IMR-90 (cell line): ENCODE measurements around the gene MS4A18. TPM values are rescaled to one million over a fixed set of nuclear protein-coding genes. Genes with fewer than 3 reads are reported as not detected.

Experiments used
- ATAC-seq: fragments of 200-7000 bp; cut with Tn5 transposase; 2 replicates; pipeline ENCODE4 v1.9.1; 2020; ENCODE audit warnings: low read depth, mild to moderate bottlenecking, moderate library complexity
- BruUV-seq: library from RNA; stranded (reverse); fragments of 400-500 nt; replicated peaks from 2 replicates; lab custom pipeline; 2021; lab: Mats Ljungman, UMichigan
- CTCF ChIA-PET: fragments of 300-600 bp; formaldehyde crosslinking; extraction: SDS; loops from one replicate; lab custom pipeline; 2021; ENCODE audit warnings: antibody characterized with exemption; lab: Yijun Ruan, JAX
- POLR2A ChIA-PET: fragments of 300-600 bp; sonication (Branson Sonifier 250); formaldehyde crosslinking; loops from one replicate; lab custom pipeline; 2022; ENCODE audit warnings: antibody characterized with exemption; ENCODE audit not compliant: unreplicated experiment; lab: Charles Lee
- DNase-seq: peaks from one replicate; pipeline ENCODE4 v3.0.0; 2013
- H2AFZ ChIP-seq: replicated peaks from 2 replicates; pipeline ENCODE3; 2013; ENCODE audit warnings: low read length, mild to moderate bottlenecking; ENCODE audit not compliant: poor library complexity
- H2AK5ac ChIP-seq: 2 replicates; pipeline ENCODE4 v1.6.1; 2013; ENCODE audit warnings: low read depth, low read length, inconsistent platforms
- H2AK9ac ChIP-seq: replicated peaks from 2 replicates; pipeline ENCODE3; 2013; ENCODE audit warnings: mild to moderate bottlenecking, low read depth, low read length, moderate library complexity; ENCODE audit not compliant: poor library complexity
- H2BK120ac ChIP-seq: 2 replicates; pipeline ENCODE4 v1.6.1; 2013; ENCODE audit warnings: low read depth, low read length, inconsistent platforms
- H2BK15ac ChIP-seq: 3 replicates; pipeline ENCODE4 v1.6.1; 2013; ENCODE audit warnings: low read depth, low read length, inconsistent platforms
- H2BK20ac ChIP-seq: 2 replicates; pipeline ENCODE4 v1.6.1; 2013; ENCODE audit warnings: low read depth, mild to moderate bottlenecking, inconsistent platforms, low read length, moderate library complexity
- H2BK5ac ChIP-seq: 2 replicates; pipeline ENCODE4 v1.6.1; 2013; ENCODE audit warnings: mild to moderate bottlenecking, low read depth, low read length, inconsistent platforms; ENCODE audit not compliant: poor library complexity, severe bottlenecking
- H3K14ac ChIP-seq: replicated peaks from 2 replicates; pipeline ENCODE4 v1.6.1; 2013; ENCODE audit warnings: low read depth, low read length, inconsistent platforms
- H3K18ac ChIP-seq: 2 replicates; pipeline ENCODE4 v1.6.1; 2013; ENCODE audit warnings: low read depth, low read length, control low read depth
- H3K23ac ChIP-seq: 2 replicates; pipeline ENCODE4 v1.6.1; 2013; ENCODE audit warnings: low read depth, low read length, inconsistent platforms
- H3K27ac ChIP-seq: 2 replicates; pipeline ENCODE4 v1.5.1; 2013; ENCODE audit warnings: mild to moderate bottlenecking, control low read depth, low read length; ENCODE audit not compliant: insufficient read depth
- H3K27me3 ChIP-seq: 2 replicates; pipeline ENCODE4 v1.6.1; 2013; ENCODE audit warnings: low read length; ENCODE audit not compliant: control insufficient read depth, insufficient read depth
- H3K36me3 ChIP-seq: 2 replicates; pipeline ENCODE4 v1.6.1; 2013; ENCODE audit warnings: low read length, mixed read lengths; ENCODE audit not compliant: control insufficient read depth, insufficient read depth
- H3K4ac ChIP-seq: 2 replicates; pipeline ENCODE4 v1.6.1; 2013; ENCODE audit warnings: low read depth, low read length, inconsistent platforms
- H3K4me1 ChIP-seq: 2 replicates; pipeline ENCODE4 v1.6.1; 2013; ENCODE audit warnings: low read length, mixed read lengths; ENCODE audit not compliant: control insufficient read depth, insufficient read depth
- H3K4me2 ChIP-seq: 2 replicates; pipeline ENCODE4 v1.6.1; 2013; ENCODE audit warnings: low read depth, mild to moderate bottlenecking, control low read depth, low read length, moderate library complexity
- H3K4me3 ChIP-seq: 2 replicates; pipeline ENCODE4 v1.5.1; 2013; ENCODE audit warnings: low read depth, mild to moderate bottlenecking, control low read depth, low read length, moderate library complexity; ENCODE audit not compliant: insufficient read depth
- H3K56ac ChIP-seq: 2 replicates; pipeline ENCODE4 v1.6.1; 2013; ENCODE audit warnings: low read length, inconsistent platforms; ENCODE audit not compliant: insufficient read depth; ENCODE audit errors: extremely low read depth
- H3K79me1 ChIP-seq, 2 experiments: 2 replicates each; pipeline ENCODE4 v1.6.1; 2013; ENCODE audit warnings: low read length in 2 of 2, inconsistent platforms in 1 of 2, low read depth in 1 of 2
- H3K9ac ChIP-seq: 2 replicates; pipeline ENCODE4 v1.6.1; 2013; ENCODE audit warnings: low read depth, low read length, control low read depth
- H3K9me1 ChIP-seq: 2 replicates; pipeline ENCODE4 v1.6.1; 2013; ENCODE audit warnings: low read length, inconsistent platforms; ENCODE audit not compliant: insufficient read depth
- H3K9me3 ChIP-seq: 2 replicates; pipeline ENCODE4 v1.6.1; 2013; ENCODE audit warnings: low read length; ENCODE audit not compliant: control insufficient read depth, insufficient read depth
- H4K20me1 ChIP-seq: 2 replicates; pipeline ENCODE4 v1.6.1; 2013; ENCODE audit warnings: low read length, inconsistent platforms; ENCODE audit not compliant: insufficient read depth
- H4K5ac ChIP-seq: 2 replicates; pipeline ENCODE4 v1.6.1; 2013; ENCODE audit warnings: mild to moderate bottlenecking, low read depth, low read length, control low read depth
- H4K8ac ChIP-seq, 2 experiments: 2 replicates each; pipeline ENCODE4 v1.6.1; 2013; ENCODE audit warnings: low read depth in 2 of 2, low read length in 2 of 2, control low read depth in 1 of 2, inconsistent platforms in 1 of 2
- H4K91ac ChIP-seq: 2 replicates; pipeline ENCODE4 v1.6.1; 2013; ENCODE audit warnings: low read depth, low read length, inconsistent platforms; ENCODE audit not compliant: insufficient read depth
- MAZ ChIP-seq: IDR thresholded peaks from 2 replicates; pipeline ENCODE4 v1.6.1; 2012; ENCODE audit warnings: low read depth, mild to moderate bottlenecking, low read length, improper control_type of control experiment, moderate library complexity, borderline replicate concordance
- WGBS, 2 experiments: methylation state at CpG; one replicate each; pipeline versions ENCODE4 v1.1.5 to v1.1.7; 2013; ENCODE audit warnings: missing lambda C conversion rate in 2 of 2; ENCODE audit not compliant: insufficient read length in 1 of 2; ENCODE audit errors: extremely low coverage in 2 of 2; 5-methylcytosine and 5-hydroxymethylcytosine counted together
- dilution Hi-C: fragments of 300-500 bp; cut with HindIII; formaldehyde crosslinking; loops from one replicate; pipeline ENCODE4 v1.14.3; 2018; ENCODE audit warnings: low sequenced_read_pairs; ENCODE audit not compliant: unreplicated experiment
- in situ Hi-C: fragments of 300-500 bp; cut with MboI; formaldehyde crosslinking; loops from 3 replicates; pipeline ENCODE4 v1.14.3; 2019; ENCODE audit warnings: low sequenced_read_pairs, inconsistent platforms, mixed read lengths
- intact Hi-C: fragments of 100-400 bp; cut with micrococcal nuclease; formaldehyde crosslinking; loops from 2 replicates; pipeline ENCODE4 v1.10.0; 2022
- polyA plus RNA-seq, 3 experiments: library from polyadenylated mRNA; depleted of rRNA; stranded (reverse); fragments of >200 nt; gene quantifications; 2 replicates each; pipeline ENCODE4 v1.2.3, GENCODE V29; 2012; ENCODE audit warnings: low replicate concordance in 1 of 3
- total RNA-seq: library from RNA; depleted of rRNA; stranded (reverse); fragments of >200 nt; gene quantifications from 2 replicates; pipeline ENCODE4 v1.2.3, GENCODE V29; 2012

The MS4A18 gene
- total and polyA plus RNA-seq, 2 of the 4 experiments (the other 2 are of a cell fraction): not detected

- no peak overlapping the region for H2AK9ac ChIP-seq
- WGBS, 2 experiments: no CpG with 5 or more reads among the region's 1 CpG
- no TSS peak for BruUV-seq
- H2BK120ac ChIP-seq: no peak overlapping the region
- H4K91ac ChIP-seq: no peak overlapping the region
- H4K5ac ChIP-seq: no peak overlapping the region
- H2BK15ac ChIP-seq: no peak overlapping the region
- H3K27me3 ChIP-seq: no peaks in the 10 kb centered on the region
- no peak overlapping the region for H3K4ac ChIP-seq
- no peaks in the 10 kb centered on the region for H3K79me1 ChIP-seq
- H3K9me1 ChIP-seq: no peaks in the 10 kb centered on the region
- no peak overlapping the region for H2BK5ac ChIP-seq
- TF ChIP-seq MAZ: no peak
- ChIA-PET POLR2A (no interaction called here), CTCF (no interaction called here)
- ATAC-seq (no peak), DNase-seq (no peak)
- no peaks in the 10 kb centered on the region for H3K36me3 ChIP-seq
- no peak overlapping the region for H2BK20ac ChIP-seq
- in situ Hi-C loops (no loop called here), intact Hi-C loops (no loop called here), dilution Hi-C loops (no loop called here)
- no peaks in the 10 kb centered on the region for H4K20me1 ChIP-seq
- no peak overlapping the region for H2AK5ac ChIP-seq
- no peak overlapping the region for H3K9ac ChIP-seq
- no peak overlapping the region for H3K27ac ChIP-seq
- H2AFZ ChIP-seq: no peak overlapping the region
- H3K14ac ChIP-seq: no peak overlapping the region
- 0 out of 2 replicates have a peak, but pooled peaks cover 2% of the 10 kb centered on the region for H3K9me3 ChIP-seq
- H3K4me3 ChIP-seq: no peak overlapping the region
- H4K8ac ChIP-seq: no peak overlapping the region
- no peak overlapping the region for H3K18ac ChIP-seq
- H3K4me2 ChIP-seq: no peak overlapping the region
- H3K23ac ChIP-seq: no peak overlapping the region
- no peak overlapping the region for H3K56ac ChIP-seq
- no peaks in the 10 kb centered on the region for H3K4me1 ChIP-seq
Measured at GRCh38 chr11:60743058-60743457, 18.5 kb downstream of the MS4A18 start.
